Pancreas (tissue), 10 donors: ENCODE measurements around the gene NFS1. TPM values are rescaled to one million over a fixed set of nuclear protein-coding genes. Genes with fewer than 3 reads are reported as not detected.
"Not testable (repeated sequence)": the region's sequence is repeated elsewhere in the genome, so short reads cannot be mapped to it uniquely, and the experiment has no call there.

Experiments
- ATAC-seq, 4 donors: fragments of 200-7000 bp; cut with Tn5 transposase; one replicate each; pipeline versions ENCODE4 v1.8.0 to v1.9.1; 2020; ENCODE audit warnings: mild to moderate bottlenecking in 4 of 4, moderate library complexity in 4 of 4
- DNase-seq, 6 donors: peaks; one replicate each; pipeline ENCODE4 v3.0.0-alpha.2; 2020
- FAIRE-seq: peaks from 2 replicates; lab custom pipeline; 2012; peaks lifted over from hg19 to GRCh38; lab: Jason Lieb, UNC
- H3K27ac ChIP-seq, 4 donors: fragments of 200-600 bp; sonication (generic); 1 replicate in 3 of 4; 2 replicates in 1 of 4; pipeline versions ENCODE4 v1.5.0 to v1.8.0; 2020
- H3K27me3 ChIP-seq, 4 donors: fragments of 200-600 bp; one replicate each; pipeline ENCODE4 v1.8.0; 2021
- H3K36me3 ChIP-seq, 3 donors: fragments of 200-600 bp; sonication (generic) in 1 of 3; one replicate each; pipeline versions ENCODE4 v1.5.0 to v1.8.0; 2020 to 2021
- H3K4me1 ChIP-seq, 3 donors: fragments of 200-600 bp; one replicate each; pipeline ENCODE4 v1.8.0; 2021
- H3K4me3 ChIP-seq, 4 donors: fragments of 200-600 bp; sonication (generic) in 2 of 4; one replicate each; pipeline versions ENCODE4 v1.5.0 to v1.8.0; 2020 to 2021
- H3K9me3 ChIP-seq, 4 donors: fragments of 200-600 bp; one replicate each; pipeline ENCODE4 v1.8.0; 2021
- whole genome bisulfite sequencing, 2 donors: extraction: QIAGEN DNeasy Blood & Tissue Kit; methylation state at CpG; one replicate each; pipeline ENCODE4 v1.1.7; 2013; 5-methylcytosine and 5-hydroxymethylcytosine counted together
- intact Hi-C, 3 donors: fragments of 100-400 bp; cut with DNase I; formaldehyde crosslinking; loops; one replicate each; pipeline versions ENCODE4 v1.11.1 to v1.14.2; 2022
- polyA plus RNA-seq, 2 donors: library from polyadenylated mRNA; stranded (reverse); fragments of 200-250 nt; gene quantifications; one replicate each; pipeline ENCODE4 v1.2.3, GENCODE V29; 2013
- total RNA-seq, 6 donors: library from RNA; stranded (reverse); fragmentation: NEBNext Ultra II Directional in 4 of 6; extraction: Animal tissue kit (Norgen Biotek cat#: 25700) in 4 of 6; gene quantifications; one replicate each; pipeline versions ENCODE4 v1.2.1 to v1.2.4, GENCODE V29; 2021 to 2023
- TF ChIP-seq, protein P1 (sequence below), 4 donors: fragments of 200-600 bp; sonication (generic) in 3 of 4; IDR thresholded peaks; one replicate each; pipeline versions ENCODE4 v1.5.0 to v1.8.0; 2021; ENCODE audit warnings: antibody characterized with exemption in 4 of 4
- donor health status: healthy with polysubstance abuse.
- donor health status: DM: no; HTN: no; CAD: no; lungs with moderate emphysema.
- donor health status: DM: no; HTN: no; CAD: no.
- donor health status: control.
- donor health status: control.
- donor health status: Bipolar disorder and iron deficiency.
- donor health status: DM: yes; HTN: yes; CAD: no.
- donor health status: DM: no; HTN: no; CAD: no.
- donor health status: DM: no; HTN: no; CAD: no.
- donor health status: DM: yes; HTN: yes; CAD: no.

NFS1 gene
- total and polyA plus RNA-seq, 8 donors: 11.0 to 34.8 (median 15.2) TPM

- TF ChIP-seq, protein P1, sequence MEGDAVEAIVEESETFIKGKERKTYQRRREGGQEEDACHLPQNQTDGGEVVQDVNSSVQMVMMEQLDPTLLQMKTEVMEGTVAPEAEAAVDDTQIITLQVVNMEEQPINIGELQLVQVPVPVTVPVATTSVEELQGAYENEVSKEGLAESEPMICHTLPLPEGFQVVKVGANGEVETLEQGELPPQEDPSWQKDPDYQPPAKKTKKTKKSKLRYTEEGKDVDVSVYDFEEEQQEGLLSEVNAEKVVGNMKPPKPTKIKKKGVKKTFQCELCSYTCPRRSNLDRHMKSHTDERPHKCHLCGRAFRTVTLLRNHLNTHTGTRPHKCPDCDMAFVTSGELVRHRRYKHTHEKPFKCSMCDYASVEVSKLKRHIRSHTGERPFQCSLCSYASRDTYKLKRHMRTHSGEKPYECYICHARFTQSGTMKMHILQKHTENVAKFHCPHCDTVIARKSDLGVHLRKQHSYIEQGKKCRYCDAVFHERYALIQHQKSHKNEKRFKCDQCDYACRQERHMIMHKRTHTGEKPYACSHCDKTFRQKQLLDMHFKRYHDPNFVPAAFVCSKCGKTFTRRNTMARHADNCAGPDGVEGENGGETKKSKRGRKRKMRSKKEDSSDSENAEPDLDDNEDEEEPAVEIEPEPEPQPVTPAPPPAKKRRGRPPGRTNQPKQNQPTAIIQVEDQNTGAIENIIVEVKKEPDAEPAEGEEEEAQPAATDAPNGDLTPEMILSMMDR (IDR thresholded peaks at IDR 0.05): no peak
- Histone ChIP-seq H3K36me3 (peaks cover 4 to 87% (median 52%) of the 10 kb centered on the region in 3 donors), H3K27ac (no peak overlapping the region), H3K27me3 (no peaks in the 10 kb centered on the region), H3K9me3 (no peaks in the 10 kb centered on the region), H3K4me1 (peaks cover 0 to 7% (median 0%) of the 10 kb centered on the region in 3 donors), H3K4me3 (no peak overlapping the region)
- ATAC-seq (no peak), DNase-seq (no peak), FAIRE-seq (no peak)
- intact Hi-C loops: no loop called here
- WGBS, 2 donors: 67 to 75% methylated on average over 6 of the region's 6 CpGs
These were observed 12.5 kb upstream of the NFS1 start for GRCh38 chr20:35711588-35712209.

GRCh38 chr20:35710884-35711587 lies 11.9 kb upstream of the NFS1 start:
- Histone ChIP-seq H3K36me3 (peaks cover 0 to 87% (median 52%) of the 10 kb centered on the region in 3 donors), H3K9me3 (no peaks in the 10 kb centered on the region), H3K4me1 (peaks cover 0 to 7% (median 0%) of the 10 kb centered on the region in 3 donors), H3K27me3 (no peaks in the 10 kb centered on the region), H3K27ac (no peak overlapping the region), H3K4me3 (no peak overlapping the region)
- ATAC-seq: no peak
- DNase-seq: no peak
- intact Hi-C loops: no loop called here
- TF ChIP-seq, protein P1 (IDR thresholded peaks at IDR 0.05): no peak
- FAIRE-seq: no peak
- WGBS, 2 donors: 33 to 45% methylated on average over 6 of the region's 6 CpGs

DNA sequence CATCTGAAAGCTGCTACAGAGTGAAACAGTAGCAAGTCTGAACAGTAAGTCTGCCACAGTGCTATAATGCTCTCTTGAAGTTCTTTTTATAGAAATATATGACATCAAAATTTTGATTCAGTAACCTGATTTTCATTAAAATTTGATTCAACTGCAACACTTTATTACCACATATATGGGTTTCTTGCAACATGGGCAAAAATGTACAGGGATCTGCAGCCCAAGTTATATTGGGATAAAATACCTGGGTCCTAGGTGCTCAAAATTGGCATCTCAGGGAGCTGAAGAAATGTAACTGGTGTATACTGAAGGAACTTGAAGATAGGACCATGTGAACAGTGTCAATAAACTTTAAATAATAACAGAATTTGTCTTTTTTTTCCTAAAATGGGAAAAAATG lies 10.9 kb upstream of the NFS1 start:
- Histone ChIP-seq H3K27ac (no peak overlapping the region), H3K4me3 (no peak overlapping the region), H3K36me3 (peaks cover 0 to 87% (median 53%) of the 10 kb centered on the region in 3 donors), H3K27me3 (no peaks in the 10 kb centered on the region), H3K4me1 (peaks cover 0 to 7% (median 0%) of the 10 kb centered on the region in 3 donors), H3K9me3 (no peaks in the 10 kb centered on the region)
- no peak for ATAC-seq
- TF ChIP-seq, protein P1 (IDR thresholded peaks at IDR 0.05): no peak
- DNase-seq: no peak
- no peak for FAIRE-seq
- intact Hi-C loops: no loop called here

DNA sequence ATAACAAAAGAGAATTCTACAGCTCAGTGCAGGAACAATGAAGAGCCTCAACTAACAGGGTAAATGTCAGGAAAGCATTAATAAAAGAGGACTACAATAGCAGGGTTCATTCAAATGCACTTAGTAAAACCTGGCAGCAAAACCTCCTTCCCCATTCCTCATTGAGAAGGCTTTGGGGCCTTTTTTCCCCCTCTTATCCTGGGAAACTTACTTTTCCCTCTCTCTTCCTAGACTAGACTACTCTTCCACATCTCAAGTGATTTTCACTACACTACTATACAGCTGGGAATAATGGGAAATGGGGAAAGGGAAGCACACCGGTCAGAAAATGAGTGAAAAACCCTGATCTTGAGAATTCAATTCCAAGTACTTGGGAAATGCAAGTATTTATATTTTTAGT lies 10.1 kb upstream of the NFS1 start:
- TF ChIP-seq, protein P1 (IDR thresholded peaks at IDR 0.05): no peak
- intact Hi-C loops: no loop called here
- peaks cover 4 to 87% (median 54%) of the 10 kb centered on the region in 3 donors for H3K36me3 ChIP-seq
- FAIRE-seq (no peak), ATAC-seq (no peak), DNase-seq (no peak)
- no peak overlapping the region for H3K4me3 ChIP-seq
- H3K27me3 ChIP-seq: no peaks in the 10 kb centered on the region
- H3K4me1 ChIP-seq: peaks cover 0 to 7% (median 0%) of the 10 kb centered on the region in 3 donors
- 82 to 88% methylated on average over 1 of the region's 1 CpG for WGBS, 2 donors
- H3K27ac ChIP-seq: no peak overlapping the region
- no peaks in the 10 kb centered on the region for H3K9me3 ChIP-seq

- WGBS, 2 donors: 38 to 55% methylated on average over 1 of the region's 1 CpG
- H3K36me3 ChIP-seq: peaks cover 9 to 87% (median 55%) of the 10 kb centered on the region in 3 donors
- intact Hi-C loops: no loop called here
- H3K27me3 ChIP-seq: no peaks in the 10 kb centered on the region
- H3K27ac ChIP-seq: no peak overlapping the region
- no peak overlapping the region for H3K4me3 ChIP-seq
- TF ChIP-seq, protein P1 (IDR thresholded peaks at IDR 0.05): no peak
- no peak for ATAC-seq
- H3K9me3 ChIP-seq: no peaks in the 10 kb centered on the region
- DNase-seq: no peak
- FAIRE-seq: no peak
- H3K4me1 ChIP-seq: peaks cover 0 to 7% (median 0%) of the 10 kb centered on the region in 3 donors
These were observed 9.3 kb upstream of the NFS1 start for GRCh38 chr20:35708502-35708901.

- intact Hi-C loops, DNase-seq: not testable (repeated sequence)
These were observed 7.7 kb upstream of the NFS1 start for GRCh38 chr20:35706591-35707529.

More at GRCh38 chr20:35706591-35707529, 7.7 kb upstream of the NFS1 start:
- H3K4me3 ChIP-seq, ATAC-seq, H3K27me3 ChIP-seq, H3K9me3 ChIP-seq, FAIRE-seq, H3K4me1 ChIP-seq, H3K27ac ChIP-seq: not testable (repeated sequence)
- H3K36me3 ChIP-seq: peaks cover 9 to 81% (median 54%) of the 10 kb centered on the region in 3 donors
- 89 to 92% methylated on average over 17 of the region's 17 CpGs for WGBS, 2 donors
